ENCODE data around the gene HADHA.

The HADHA gene

GRCh38 chr2:26157580-26157979, 86.9 kb downstream of the HADHA start:
- no peak for TF ChIP-seq CTCF (IDR thresholded peaks at IDR 0.05; ENCODE audit: low read depth, low read length)
- H3K4me3 ChIP-seq (ENCODE audit: low read depth, low read length) = no peak overlapping the region

GRCh38 chr2:26150243-26150642, 94.2 kb downstream of the HADHA start:
- TF ChIP-seq CTCF (IDR thresholded peaks at IDR 0.05; ENCODE audit: low read depth, low read length) = no peak
- H3K4me3 ChIP-seq (ENCODE audit: low read depth, low read length) = no peak overlapping the region

GRCh38 chr2:26148501-26148900, 95.9 kb downstream of the HADHA start:
- TF ChIP-seq CTCF (IDR thresholded peaks at IDR 0.05; ENCODE audit: low read depth, low read length) = no peak
- H3K4me3 ChIP-seq (ENCODE audit: low read depth, low read length) = no peak overlapping the region

GRCh38 chr2:26144953-26145680, 99.3 kb downstream of the HADHA start:
- TF ChIP-seq CTCF (IDR thresholded peaks at IDR 0.05; ENCODE audit: low read depth, low read length) = peak; percentile 66
- no peak overlapping the region for H3K4me3 ChIP-seq (ENCODE audit: low read depth, low read length)

- no peak for TF ChIP-seq CTCF (IDR thresholded peaks at IDR 0.05; ENCODE audit: low read depth, low read length)
- H3K4me3 ChIP-seq (ENCODE audit: low read depth, low read length) = no peak overlapping the region
These were observed 100.4 kb downstream of the HADHA start for GRCh38 chr2:26144031-26144430.

- no peak for TF ChIP-seq CTCF (IDR thresholded peaks at IDR 0.05; ENCODE audit: low read depth, low read length)
- H3K4me3 ChIP-seq (ENCODE audit: low read depth, low read length) = no peak overlapping the region
These were observed 103.2 kb downstream of the HADHA start for GRCh38 chr2:26141145-26141769.

All from WI38 (cell line).